GM20000 (cell line): ENCODE results near the gene ERBB4.
A peak's percentile ranks its signal among the peaks of the same experiment; 100 is the strongest.
"Not testable (repeated sequence)": the region's sequence is repeated elsewhere in the genome, so short reads cannot be mapped to it uniquely, and the experiment has no call there.

Experiments used
- DNase-seq: peaks from one replicate; pipeline ENCODE4 v3.0.0; 2012; ENCODE audit warnings: low spot score
- TF ChIP-seq, protein P1 (sequence below): IDR thresholded peaks from 2 replicates; pipeline ENCODE4 v1.5.1; 2012; ENCODE audit warnings: mild to moderate bottlenecking, control low read depth; ENCODE audit errors: extremely low read depth, missing control alignments

ERBB4 gene

DNA sequence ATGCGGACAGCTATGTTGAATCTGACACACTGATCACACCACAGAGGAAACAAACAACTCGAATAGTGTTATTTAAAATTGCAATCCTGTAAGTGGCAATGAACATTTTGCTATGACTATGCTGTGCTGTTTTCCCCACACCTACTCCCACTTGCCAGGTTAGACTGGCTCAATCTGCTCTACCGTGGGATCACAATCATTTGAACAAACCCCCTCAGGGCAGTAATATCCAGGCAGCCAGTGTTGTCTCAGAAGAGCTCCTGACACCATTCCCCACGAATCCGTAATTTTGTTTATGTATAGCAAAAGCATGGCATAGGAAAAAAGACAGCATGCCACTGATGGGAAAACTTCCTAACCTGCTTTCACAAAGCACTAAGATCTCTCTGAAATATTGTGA lies 284.3 kb downstream of the ERBB4 start:
- TF ChIP-seq, protein P1, sequence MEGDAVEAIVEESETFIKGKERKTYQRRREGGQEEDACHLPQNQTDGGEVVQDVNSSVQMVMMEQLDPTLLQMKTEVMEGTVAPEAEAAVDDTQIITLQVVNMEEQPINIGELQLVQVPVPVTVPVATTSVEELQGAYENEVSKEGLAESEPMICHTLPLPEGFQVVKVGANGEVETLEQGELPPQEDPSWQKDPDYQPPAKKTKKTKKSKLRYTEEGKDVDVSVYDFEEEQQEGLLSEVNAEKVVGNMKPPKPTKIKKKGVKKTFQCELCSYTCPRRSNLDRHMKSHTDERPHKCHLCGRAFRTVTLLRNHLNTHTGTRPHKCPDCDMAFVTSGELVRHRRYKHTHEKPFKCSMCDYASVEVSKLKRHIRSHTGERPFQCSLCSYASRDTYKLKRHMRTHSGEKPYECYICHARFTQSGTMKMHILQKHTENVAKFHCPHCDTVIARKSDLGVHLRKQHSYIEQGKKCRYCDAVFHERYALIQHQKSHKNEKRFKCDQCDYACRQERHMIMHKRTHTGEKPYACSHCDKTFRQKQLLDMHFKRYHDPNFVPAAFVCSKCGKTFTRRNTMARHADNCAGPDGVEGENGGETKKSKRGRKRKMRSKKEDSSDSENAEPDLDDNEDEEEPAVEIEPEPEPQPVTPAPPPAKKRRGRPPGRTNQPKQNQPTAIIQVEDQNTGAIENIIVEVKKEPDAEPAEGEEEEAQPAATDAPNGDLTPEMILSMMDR = no peak
- DNase-seq = no peak

DNA sequence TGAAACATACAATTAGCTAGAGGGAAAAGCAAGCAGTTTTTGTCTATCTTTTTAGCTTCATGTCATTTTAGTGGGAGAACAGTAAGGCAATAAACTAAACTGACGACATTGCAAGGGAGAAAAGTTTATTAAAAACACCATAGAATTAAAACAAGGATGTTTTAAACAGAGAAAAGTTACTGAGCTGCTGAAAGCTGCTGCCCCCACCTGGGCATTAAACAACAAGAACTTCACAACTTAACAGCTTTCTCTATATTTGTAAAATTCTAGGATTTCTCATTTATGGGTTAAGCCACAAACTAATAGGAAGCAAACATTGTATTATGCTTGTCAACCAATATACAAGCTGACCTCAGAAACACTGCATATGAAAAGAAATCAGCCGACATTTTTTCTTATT lies 289.2 kb downstream of the ERBB4 start:
- no peak for DNase-seq
- TF ChIP-seq, protein P1 = peak; percentile 19

DNA sequence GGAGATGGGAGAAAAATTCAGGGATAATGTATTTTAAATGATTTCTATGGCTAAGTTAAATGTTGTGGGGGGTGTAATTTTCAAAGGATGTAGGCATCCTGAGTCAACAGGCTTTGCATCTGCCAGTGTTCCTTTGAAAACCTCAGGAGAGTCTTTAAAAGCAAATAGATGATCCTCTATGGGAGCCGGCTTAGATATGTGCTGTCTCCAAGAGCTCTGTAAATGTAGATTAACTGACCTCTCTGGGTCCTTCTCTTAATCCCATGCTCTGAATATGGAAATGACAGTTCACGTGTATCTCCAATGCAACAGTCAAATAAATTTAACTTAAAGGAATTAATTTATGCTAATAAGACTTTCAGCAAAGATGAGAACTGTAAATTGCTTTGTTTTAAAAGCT lies 292.7 kb downstream of the ERBB4 start:
- DNase-seq = no peak
- TF ChIP-seq, protein P1 = no peak

DNA sequence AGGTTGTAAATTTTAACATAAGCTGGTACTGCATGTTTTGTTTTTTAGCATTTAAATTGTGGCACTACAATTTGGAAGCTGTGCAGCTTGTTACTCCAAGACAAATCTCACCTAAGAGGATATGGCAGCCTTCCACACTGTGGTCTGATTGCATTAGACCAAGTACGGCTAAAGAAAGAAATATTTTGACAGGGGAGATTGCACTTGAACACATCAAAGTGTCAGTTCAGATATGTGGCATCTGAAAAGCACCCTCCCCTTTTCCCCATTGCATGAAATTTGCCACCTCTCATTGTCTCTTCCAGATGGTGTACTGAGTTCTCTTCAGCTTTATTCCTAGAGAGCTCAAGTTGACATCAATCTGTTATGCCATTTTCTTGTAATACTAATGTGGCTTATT lies 295.9 kb downstream of the ERBB4 start:
- TF ChIP-seq, protein P1 = no peak
- DNase-seq = no peak

DNA sequence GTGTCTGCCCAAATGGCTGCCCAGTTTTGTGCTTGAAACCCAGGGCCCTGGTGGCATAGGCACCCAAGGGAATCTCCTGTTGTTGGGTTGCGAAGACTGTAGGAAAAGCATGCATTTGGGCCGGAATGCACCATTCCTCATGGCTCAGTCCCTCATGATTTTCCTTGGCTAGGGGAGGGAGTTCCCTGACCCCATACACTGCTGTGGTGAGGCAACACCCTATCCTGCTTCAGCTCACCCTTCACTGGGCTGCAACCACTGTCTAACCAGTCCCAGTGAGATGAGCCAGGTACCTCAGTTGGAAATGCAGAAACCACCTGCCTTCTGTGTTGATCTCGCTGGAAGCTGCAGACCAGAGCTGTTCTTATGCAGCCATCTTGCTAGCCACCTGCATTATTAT lies 300.4 kb downstream of the ERBB4 start:
- DNase-seq = not testable (repeated sequence)

DNA sequence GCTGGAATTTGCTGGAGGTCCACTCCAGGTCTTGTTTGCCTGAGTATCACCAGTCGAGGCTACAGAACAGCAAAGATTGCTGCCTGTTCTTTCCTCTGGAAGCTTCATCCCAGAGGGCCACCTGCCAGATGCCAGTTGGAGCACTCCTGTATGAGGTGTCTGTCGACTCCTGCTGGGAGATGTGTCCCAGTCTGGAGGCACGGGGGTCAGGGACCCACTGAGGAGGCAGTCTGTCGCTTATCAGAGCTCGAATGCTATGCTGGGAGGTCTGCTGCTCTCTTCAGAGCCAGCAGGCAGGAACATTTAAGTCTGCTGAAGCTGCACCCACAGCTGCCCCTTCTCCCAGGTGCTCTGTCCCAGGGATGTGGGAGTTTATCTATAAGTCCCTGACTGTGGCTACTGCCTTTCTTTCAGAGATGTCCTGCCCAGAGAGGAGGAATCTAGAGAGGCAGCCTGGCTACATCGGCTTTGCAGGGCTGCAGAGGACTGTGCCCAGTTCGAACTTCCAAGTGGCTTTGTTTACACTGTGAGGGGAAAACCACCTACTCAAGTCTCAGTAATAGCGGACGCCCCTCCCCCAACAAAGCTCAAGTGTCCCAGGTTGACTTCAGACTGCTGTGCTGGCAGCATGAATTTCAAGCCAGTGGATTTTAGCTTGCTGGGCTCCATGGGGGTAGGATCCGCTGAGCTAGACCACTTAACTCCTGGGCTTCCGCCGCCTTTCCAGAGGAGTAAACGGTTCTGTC lies 301.1 kb downstream of the ERBB4 start:
- TF ChIP-seq, protein P1 = no peak
- DNase-seq = no peak

DNA sequence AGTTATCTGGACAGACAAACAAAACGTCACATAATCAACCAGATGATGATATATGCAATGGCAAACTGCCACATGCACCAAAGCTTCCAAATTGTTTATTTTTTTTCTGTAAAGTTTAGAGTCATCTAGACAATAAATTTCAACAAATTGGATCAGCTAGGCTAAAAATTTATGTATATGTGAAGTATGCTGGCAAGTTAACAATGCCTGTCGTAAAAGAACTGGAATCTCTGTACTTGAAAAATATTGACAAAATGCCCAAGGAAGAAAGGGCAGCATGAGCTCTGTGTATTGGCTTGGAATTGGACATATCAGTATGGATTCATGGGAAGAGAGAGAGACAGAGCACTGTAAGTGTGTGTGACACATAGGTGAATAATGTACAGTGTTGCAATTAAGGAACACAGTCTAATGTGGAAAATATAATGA lies 309.8 kb downstream of the ERBB4 start:
- DNase-seq = no peak
- TF ChIP-seq, protein P1 = no peak

DNA sequence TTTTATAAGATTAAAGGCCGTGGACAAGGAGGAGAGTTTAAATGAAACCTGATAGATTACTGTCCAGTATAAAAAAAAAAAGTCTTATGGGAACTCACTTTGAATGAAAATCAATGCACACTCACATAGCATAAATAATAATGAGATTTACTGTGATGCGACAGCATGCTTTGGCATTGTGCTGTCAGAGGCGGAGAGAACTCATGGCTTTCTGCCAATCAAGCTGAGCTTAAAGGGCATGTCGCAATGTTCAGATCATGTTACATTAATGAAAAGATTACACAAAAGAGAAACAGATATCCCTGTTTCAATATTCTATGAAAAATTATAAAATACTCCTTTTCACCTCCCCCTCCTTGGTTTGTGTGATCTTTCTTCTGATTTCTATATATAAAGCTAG lies 310.8 kb downstream of the ERBB4 start:
- TF ChIP-seq, protein P1 = no peak
- no peak for DNase-seq
